NCI-H748 (cell line): ENCODE measurements around the gene ADAM23.
A peak's percentile ranks its signal among the peaks of the same experiment; 100 is the strongest.
"Not testable (repeated sequence)": the region's sequence is repeated elsewhere in the genome, so short reads cannot be mapped to it uniquely, and the experiment has no call there.

Experiments used
- DNase-seq: peaks from one replicate; lab custom pipeline; 2025; ENCODE audit not compliant: unreplicated experiment; lab: John Stamatoyannopoulos, UW

The ADAM23 gene

GRCh38 chr2:206442833-206443734 is at the start of gene ADAM23:
Gene ADAM23 (plus strand): TSS chr2:206443532. CDS start chr2:206443867, 335 bp downstream.
- peak; percentile 90 for DNase-seq

GRCh38 chr2:206396211-206396610 is 47.1 kb upstream of the ADAM23 start:
- DNase-seq, result no peak

GRCh38 chr2:206402956-206403569 is 40.3 kb upstream of the ADAM23 start:
- DNase-seq, result not testable (repeated sequence)

- no peak for DNase-seq
Observed at GRCh38 chr2:206408323-206409320, 34.7 kb upstream of the ADAM23 start.

- no peak for DNase-seq
Observed at GRCh38 chr2:206410714-206411113, 32.6 kb upstream of the ADAM23 start.

- DNase-seq, result peak; percentile 59
Observed at GRCh38 chr2:206415618-206416243, 27.6 kb upstream of the ADAM23 start.

- DNase-seq, result no peak
Observed at GRCh38 chr2:206418968-206419367, 24.4 kb upstream of the ADAM23 start.

- DNase-seq, result no peak
Observed at GRCh38 chr2:206420721-206421120, 22.6 kb upstream of the ADAM23 start.

GRCh38 chr2:206422493-206422892 is 20.8 kb upstream of the ADAM23 start:
- DNase-seq, result no peak

GRCh38 chr2:206423147-206423546 is 20.2 kb upstream of the ADAM23 start:
- DNase-seq, result peak; percentile 83

GRCh38 chr2:206424134-206424533 is 19.2 kb upstream of the ADAM23 start:
- no peak for DNase-seq

- no peak for DNase-seq
Observed at GRCh38 chr2:206428783-206429182, 14.5 kb upstream of the ADAM23 start.

- DNase-seq, result no peak
Observed at GRCh38 chr2:206430452-206430851, 12.9 kb upstream of the ADAM23 start.

GRCh38 chr2:206431439-206431838 is 11.9 kb upstream of the ADAM23 start:
- no peak for DNase-seq

- DNase-seq, result no peak
Observed at GRCh38 chr2:206432193-206433082, 10.9 kb upstream of the ADAM23 start.

GRCh38 chr2:206433190-206433589 is 10.1 kb upstream of the ADAM23 start:
- no peak for DNase-seq

- no peak for DNase-seq
Observed at GRCh38 chr2:206433686-206434085, 9.6 kb upstream of the ADAM23 start.

GRCh38 chr2:206435742-206436141 is 7.6 kb upstream of the ADAM23 start:
- DNase-seq, result no peak

- DNase-seq, result no peak
Observed at GRCh38 chr2:206438196-206438724, 5.1 kb upstream of the ADAM23 start.
